ENCODE results near the gene RAMACL. TPM values are rescaled to one million over a fixed set of nuclear protein-coding genes. Genes with fewer than 3 reads are reported as not detected.

RAMACL gene
- total RNA-seq, 1 experiment from 2014 or later, result 0.26 TPM

- Histone ChIP-seq H3K27ac (ENCODE audit: low read length) (no peak overlapping the region), H3K9me2 (replicated peaks; ENCODE audit: low read length) (no peaks in the 10 kb centered on the region), H3K27me3 (ENCODE audit: low read length) (no peaks in the 10 kb centered on the region), H3K79me2 (ENCODE audit: low read length) (no peaks in the 10 kb centered on the region), H3K4me1 (ENCODE audit: insufficient read depth, low read length) (no peaks in the 10 kb centered on the region; the same call in 1 of the 2 replicates), H3K9me3 (ENCODE audit: low read length) (no peaks in the 10 kb centered on the region), H2AFZ (ENCODE audit: low read length) (no peak overlapping the region), H3K9ac (ENCODE audit: low read length) (no peak overlapping the region), H3F3A (ENCODE audit: low read length, unreplicated experiment) (no peaks in the 10 kb centered on the region), H4K20me1 (ENCODE audit: low read length) (no peaks in the 10 kb centered on the region), H3K36me3 (ENCODE audit: low read depth, low read length) (no peaks in the 10 kb centered on the region), H3K4me2 (ENCODE audit: low read length) (no peak overlapping the region), H3K4me3 (ENCODE audit: low read length) (no peak overlapping the region)
- peak; percentile 19 for DNase-seq
- peak; percentile 48; the same call in 1 of the 2 replicates for ATAC-seq
- no TSS peak for BruUV-seq (replicated peaks)
- ChIA-PET POLR2A (ENCODE audit: unreplicated experiment) (no interaction called here), CTCF (no interaction called here)
- intact Hi-C loops (cut with micrococcal nuclease), result no loop called here
- no peak for TF ChIP-seq EZH2phosphoT487 (IDR thresholded peaks at IDR 0.05; ENCODE audit: borderline replicate concordance, low read length)
- no peak for TF ChIP-seq EZH2 (IDR thresholded peaks at IDR 0.05; ENCODE audit: low read length, unreplicated experiment)
- TF ChIP-seq CTCF (conservative IDR thresholded peaks at IDR 0.05; ENCODE audit: low read depth, low read length), result no peak
Measured at GRCh38 chr6:166611631-166612030, 25.2 kb upstream of the RAMACL start.

- CTCF ChIA-PET, result no interaction called here
- H3K9ac ChIP-seq (ENCODE audit: low read length), result no peak overlapping the region
- no peaks in the 10 kb centered on the region for H3F3A ChIP-seq (ENCODE audit: low read length, unreplicated experiment)
- POLR2A ChIA-PET (ENCODE audit: unreplicated experiment), result no interaction called here
- ATAC-seq, result no peak
- H3K27me3 ChIP-seq (ENCODE audit: low read length), result no peaks in the 10 kb centered on the region
- TF ChIP-seq EZH2 (IDR thresholded peaks at IDR 0.05; ENCODE audit: low read length, unreplicated experiment), result no peak
- no peak overlapping the region for H2AFZ ChIP-seq (ENCODE audit: low read length)
- BruUV-seq (replicated peaks), result no TSS peak
- H3K4me2 ChIP-seq (ENCODE audit: low read length), result no peak overlapping the region
- H4K20me1 ChIP-seq (ENCODE audit: low read length), result no peaks in the 10 kb centered on the region
- H3K4me1 ChIP-seq (ENCODE audit: insufficient read depth, low read length), result no peaks in the 10 kb centered on the region; the same call in 1 of the 2 replicates
- H3K9me2 ChIP-seq (replicated peaks; ENCODE audit: low read length), result no peaks in the 10 kb centered on the region
- H3K9me3 ChIP-seq (ENCODE audit: low read length), result no peaks in the 10 kb centered on the region
- no peak overlapping the region for H3K4me3 ChIP-seq (ENCODE audit: low read length)
- no peak for DNase-seq
- intact Hi-C loops (cut with micrococcal nuclease), result no loop called here
- H3K79me2 ChIP-seq (ENCODE audit: low read length), result no peaks in the 10 kb centered on the region
- H3K27ac ChIP-seq (ENCODE audit: low read length), result no peak overlapping the region
- H3K36me3 ChIP-seq (ENCODE audit: low read depth, low read length), result no peaks in the 10 kb centered on the region
Measured at GRCh38 chr6:166610069-166610468, 23.6 kb upstream of the RAMACL start.

- CTCF ChIA-PET, result no interaction called here
- POLR2A ChIA-PET (ENCODE audit: unreplicated experiment), result no interaction called here
- intact Hi-C loops (cut with micrococcal nuclease), result no loop called here
- H3K4me2 ChIP-seq (ENCODE audit: low read length), result no peak overlapping the region
- no peak overlapping the region for H3K4me3 ChIP-seq (ENCODE audit: low read length)
- H4K20me1 ChIP-seq (ENCODE audit: low read length), result no peaks in the 10 kb centered on the region
- BruUV-seq (replicated peaks), result no TSS peak
- H3K9ac ChIP-seq (ENCODE audit: low read length), result no peak overlapping the region
- no peaks in the 10 kb centered on the region for H3K36me3 ChIP-seq (ENCODE audit: low read depth, low read length)
- no peaks in the 10 kb centered on the region for H3K9me3 ChIP-seq (ENCODE audit: low read length)
- H3K4me1 ChIP-seq (ENCODE audit: insufficient read depth, low read length), result no peaks in the 10 kb centered on the region; the same call in 1 of the 2 replicates
- no peak overlapping the region for H2AFZ ChIP-seq (ENCODE audit: low read length)
- no peaks in the 10 kb centered on the region for H3F3A ChIP-seq (ENCODE audit: low read length, unreplicated experiment)
- no peaks in the 10 kb centered on the region for H3K9me2 ChIP-seq (replicated peaks; ENCODE audit: low read length)
- TF ChIP-seq CTCF (conservative IDR thresholded peaks at IDR 0.05; ENCODE audit: low read depth, low read length) (no peak), EZH2 (IDR thresholded peaks at IDR 0.05; ENCODE audit: low read length, unreplicated experiment) (no peak), EZH2phosphoT487 (IDR thresholded peaks at IDR 0.05; ENCODE audit: borderline replicate concordance, low read length) (no peak)
- H3K79me2 ChIP-seq (ENCODE audit: low read length), result no peaks in the 10 kb centered on the region
- no peak for DNase-seq
- ATAC-seq, result no peak
- no peaks in the 10 kb centered on the region for H3K27me3 ChIP-seq (ENCODE audit: low read length)
- no peak overlapping the region for H3K27ac ChIP-seq (ENCODE audit: low read length)
Measured at GRCh38 chr6:166608774-166609173, 22.3 kb upstream of the RAMACL start.
